SK-N-SH (cell line): Measurements from ENCODE around the gene LSM14B. TPM values are rescaled to one million over a fixed set of nuclear protein-coding genes. Genes with fewer than 3 reads are reported as not detected.

ENCODE experiments used
- CTCF ChIA-PET: fragments of 300-600, 350-600 bp; formaldehyde crosslinking; extraction: SDS; loops from one replicate; lab custom pipeline; 2021; lab: Yijun Ruan, JAX
- POLR2A ChIA-PET: fragments of 350-600 bp; sonication (Branson Sonifier 250); formaldehyde crosslinking; extraction: SDS; loops from one replicate; lab custom pipeline; 2020; ENCODE audit warnings: antibody characterized with exemption, inconsistent platforms; lab: Yijun Ruan, JAX
- DNase-seq: peaks from one replicate; pipeline ENCODE4 v3.0.0; 2012
- H2AFZ ChIP-seq: fragments of 200-600 bp; sonication (generic); 2 replicates; pipeline ENCODE4 v1.8.1; 2016; ENCODE audit warnings: antibody characterized with exemption, mild to moderate bottlenecking, low read depth
- H3F3A ChIP-seq: fragments of 200-600 bp; sonication (generic); replicated peaks from 2 replicates; pipeline ENCODE3; 2016; ENCODE audit warnings: antibody characterized with exemption, mild to moderate bottlenecking; ENCODE audit not compliant: insufficient read depth
- H3K27ac ChIP-seq, 2 experiments: fragments of 200-500 bp in 1 of 2; fragments of 200-600 bp in 1 of 2; sonication (Bioruptor generic) in 1 of 2; sonication (generic), shearing (Covaris generic) in 1 of 2; 2 replicates each; pipeline versions ENCODE4 v1.5.1 to v1.6.1; 2014 to 2016; ENCODE audit warnings: low read depth in 2 of 2, inconsistent platforms in 1 of 2, low read length in 1 of 2, mild to moderate bottlenecking in 1 of 2, mixed read lengths in 1 of 2
- H3K27me3 ChIP-seq: fragments of 200-600 bp; sonication (generic), shearing (Covaris generic); 2 replicates; pipeline ENCODE4 v1.6.1; 2016; ENCODE audit warnings: mixed run types; ENCODE audit not compliant: insufficient read depth
- H3K36me3 ChIP-seq, 2 experiments: fragments of 200-500 bp in 1 of 2; fragments of 200-600 bp in 1 of 2; sonication (Bioruptor generic) in 1 of 2; sonication (generic) in 1 of 2; replicated peaks in 1 of 2; 2 replicates each; pipeline versions ENCODE3 to v1.5.1; 2014 to 2016; ENCODE audit warnings: low read length in 1 of 2, mild to moderate bottlenecking in 1 of 2; ENCODE audit not compliant: insufficient read depth in 2 of 2, control insufficient read depth in 1 of 2
- H3K4me1 ChIP-seq, 2 experiments: fragments of 200-500 bp in 1 of 2; fragments of 200-600 bp in 1 of 2; sonication (Bioruptor generic) in 1 of 2; sonication (generic), shearing (Covaris generic) in 1 of 2; 2 replicates each; pipeline versions ENCODE4 v1.5.1 to v1.6.1; 2014 to 2016; ENCODE audit warnings: low read depth in 1 of 2, low read length in 1 of 2, mixed run types in 1 of 2; ENCODE audit not compliant: insufficient read depth in 2 of 2, control insufficient read depth in 1 of 2
- H3K4me2 ChIP-seq: fragments of 200-600 bp; sonication (generic), shearing (Covaris generic); 2 replicates; pipeline ENCODE4 v1.6.1; 2017; ENCODE audit warnings: mixed run types
- H3K4me3 ChIP-seq, 2 experiments: fragments of 200-500 bp in 1 of 2; fragments of 200-600 bp in 1 of 2; sonication (Bioruptor generic) in 1 of 2; sonication (generic), shearing (Covaris generic) in 1 of 2; 2 replicates each; pipeline versions ENCODE4 v1.5.1 to v1.8.1; 2014 to 2016; ENCODE audit warnings: low read depth in 2 of 2, inconsistent platforms in 1 of 2, low read length in 1 of 2, mild to moderate bottlenecking in 1 of 2, mixed read lengths in 1 of 2, moderate library complexity in 1 of 2
- H3K79me2 ChIP-seq: fragments of 200-600 bp; sonication (generic); 2 replicates; pipeline ENCODE4 v1.8.1; 2017; ENCODE audit warnings: mild to moderate bottlenecking; ENCODE audit not compliant: insufficient read depth
- H3K9ac ChIP-seq: fragments of 200-600 bp; sonication (generic); 2 replicates; pipeline ENCODE4 v1.6.1; 2017; ENCODE audit warnings: mixed run types
- H3K9me2 ChIP-seq: fragments of 200-600 bp; sonication (generic); 2 replicates; pipeline ENCODE4 v1.6.1; 2017; ENCODE audit warnings: mixed run types
- H3K9me3 ChIP-seq: fragments of 200-600 bp; sonication (generic); 2 replicates; pipeline ENCODE4 v1.6.1; 2017; ENCODE audit warnings: mixed run types, mild to moderate bottlenecking, moderate library complexity
- H4K20me1 ChIP-seq: fragments of 200-600 bp; sonication (generic); 2 replicates; pipeline ENCODE4 v1.6.1; 2017; ENCODE audit warnings: mild to moderate bottlenecking, mixed run types; ENCODE audit not compliant: insufficient read depth
- CHD2 ChIP-seq: fragments of 150-350 bp; IDR thresholded peaks from 2 replicates; pipeline ENCODE4 v1.6.1; 2018; ENCODE audit warnings: low read length; ENCODE audit not compliant: partially characterized antibody
- EP300 ChIP-seq, 2 experiments: IDR thresholded peaks; 2 replicates each; pipeline versions ENCODE4 v1.4.0 to v1.6.1; 2012; ENCODE audit warnings: borderline replicate concordance in 1 of 2, low read depth in 1 of 2, low read length in 1 of 2
- EZH2phosphoT487 ChIP-seq: fragments of 200-600 bp; sonication (generic); IDR thresholded peaks from 2 replicates; pipeline ENCODE4 v1.6.1; 2017; ENCODE audit warnings: low read depth, mixed run types, mild to moderate bottlenecking, antibody characterized with exemption, moderate library complexity, borderline replicate concordance
- GABPA ChIP-seq: IDR thresholded peaks from 2 replicates; pipeline ENCODE4 v1.4.0; 2012; ENCODE audit warnings: low read depth, mild to moderate bottlenecking
- JUND ChIP-seq: IDR thresholded peaks from 2 replicates; pipeline ENCODE4 v1.4.0; 2012
- POLR2AphosphoS5 ChIP-seq: IDR thresholded peaks from 2 replicates; pipeline ENCODE4 v1.6.1; 2012; ENCODE audit warnings: low read depth, low read length
- RCOR1 ChIP-seq: fragments of 150-350 bp; IDR thresholded peaks from 2 replicates; pipeline ENCODE4 v1.6.1; 2017; ENCODE audit warnings: antibody characterized with exemption, low read length
- RFX5 ChIP-seq: IDR thresholded peaks from 2 replicates; pipeline ENCODE4 v1.6.1; 2012; ENCODE audit warnings: mild to moderate bottlenecking, improper control_type of control experiment, low read length
- SMC3 ChIP-seq: IDR thresholded peaks from 2 replicates; pipeline ENCODE4 v1.6.1; 2012; ENCODE audit warnings: low read depth, low read length, improper control_type of control experiment
- WGBS: methylation state at CpG from one replicate; pipeline ENCODE4 v1.1.6; 2017; ENCODE audit warnings: low lambda C conversion rate; 5-methylcytosine and 5-hydroxymethylcytosine counted together
- polyA plus RNA-seq, 3 experiments: library from polyadenylated mRNA; depleted of rRNA; stranded (reverse); fragments of >200 nt; gene quantifications; 2 replicates each; pipeline ENCODE4 v1.2.3, GENCODE V29; 2012
- TF ChIP-seq, protein P1 (sequence below): IDR thresholded peaks from 2 replicates; pipeline ENCODE4 v1.4.0; 2012; ENCODE audit warnings: low read depth
- TF ChIP-seq, protein P2 (sequence below): fragments of 200-600 bp; sonication (generic); IDR thresholded peaks from 2 replicates; pipeline ENCODE4 v1.6.1; 2017; ENCODE audit warnings: antibody characterized with exemption, mild to moderate bottlenecking, moderate library complexity
- TF ChIP-seq, protein P3 (sequence below): fragments of 150-350 bp; IDR thresholded peaks from 2 replicates; pipeline ENCODE4 v1.6.1; 2016; ENCODE audit warnings: mild to moderate bottlenecking, low read depth, low read length
- TF ChIP-seq, protein P4 (sequence below): IDR thresholded peaks from 2 replicates; pipeline ENCODE4 v1.4.0; 2012; ENCODE audit warnings: low read depth, borderline replicate concordance

Gene LSM14B
- polyA plus RNA-seq, 1 of the 3 experiments (the other 2 are of a cell fraction): 64.6 TPM

DNA sequence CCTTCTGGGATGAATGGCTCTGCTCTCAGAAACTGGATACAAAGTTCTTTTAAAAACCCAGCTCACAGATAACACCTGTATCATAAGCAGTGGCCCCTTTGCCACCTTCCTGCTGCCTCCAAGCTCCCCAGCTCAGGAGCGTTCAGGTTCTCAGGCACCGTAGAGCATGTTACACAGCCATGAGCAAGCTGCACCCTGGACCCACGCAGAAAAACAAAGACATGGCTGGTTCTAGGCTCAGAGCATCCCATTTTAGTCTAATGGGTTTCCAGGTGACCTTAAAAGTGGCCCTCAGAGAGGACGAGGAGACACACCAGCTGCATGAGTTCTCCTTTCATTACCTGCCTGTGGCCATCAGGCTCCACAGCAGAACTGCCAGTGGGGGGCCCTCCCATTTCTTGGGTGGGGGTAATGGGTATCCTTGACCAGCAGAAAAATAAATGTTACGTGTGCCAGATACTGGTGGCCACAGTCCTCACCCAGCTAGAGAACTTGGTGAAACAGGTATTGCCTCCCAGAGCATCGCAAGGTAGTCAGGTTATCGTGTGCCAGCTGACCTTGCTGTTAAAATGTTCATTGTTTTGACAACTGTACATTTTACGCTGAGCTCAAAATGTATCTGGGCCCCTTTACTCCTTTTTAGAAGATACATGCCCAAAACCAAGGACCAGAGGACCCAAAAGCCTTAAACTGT, 13.4 kb downstream of the LSM14B start:
- WGBS: 95% methylated on average over 8 of the region's 8 CpGs

DNA sequence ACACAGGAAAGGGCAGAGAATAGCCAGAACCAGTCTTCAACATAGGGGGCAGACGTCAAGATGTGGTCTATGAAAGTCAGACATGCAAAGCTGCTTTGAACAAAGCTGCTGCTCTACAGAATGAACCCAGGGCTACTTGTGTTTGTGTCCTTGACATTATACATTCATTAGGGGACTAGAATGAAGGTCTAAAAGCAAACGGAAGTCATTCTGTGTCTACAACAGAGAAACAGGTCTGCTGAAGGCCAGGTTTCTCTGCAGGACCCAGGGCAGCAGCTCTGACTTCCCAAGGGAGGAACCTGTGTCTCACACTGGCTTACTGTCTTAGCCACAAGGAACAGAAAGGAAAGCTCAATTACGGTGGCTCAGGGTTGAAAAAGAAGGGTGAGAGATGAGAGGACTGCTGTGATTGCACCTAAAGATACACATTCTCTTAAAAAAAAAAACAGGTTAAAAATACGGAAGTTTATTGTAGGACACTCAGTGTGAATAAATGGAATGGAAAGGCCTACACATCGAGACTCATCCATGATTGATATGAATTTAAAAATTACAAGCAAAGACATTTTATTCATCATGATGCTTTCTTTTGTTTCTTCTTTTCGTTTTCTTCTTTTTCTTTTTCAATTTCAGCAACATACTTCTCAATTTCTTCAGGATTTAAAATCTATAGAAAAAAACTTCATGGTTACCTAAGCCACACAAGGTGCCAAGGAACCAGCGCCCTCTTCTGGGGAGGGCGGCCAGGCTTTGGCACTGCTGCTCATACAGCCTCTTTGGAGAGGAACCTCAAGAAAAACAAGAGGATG, 14.2 kb downstream of the LSM14B start:
- no peak overlapping the region for H2AFZ ChIP-seq
- no peaks in the 10 kb centered on the region for H3K9me3 ChIP-seq
- no peaks in the 10 kb centered on the region for H3K27me3 ChIP-seq
- peaks cover 57 to 84% of the 10 kb centered on the region in 2 experiments for H3K36me3 ChIP-seq
- peaks cover 43% of the 10 kb centered on the region for H3K79me2 ChIP-seq
- peaks cover 73% of the 10 kb centered on the region for H4K20me1 ChIP-seq
- no peak overlapping the region for H3K9ac ChIP-seq
- CTCF ChIA-PET: interaction anchor here (0.6 to 11.1 kb wide), 20 partner anchors 8 to 266 kb away, joined by 3 to 130 read pairs (median 4); no protein-coding TSS in a partner anchor
- H3K4me2 ChIP-seq: no peak overlapping the region
- peaks cover 37% of the 10 kb centered on the region for H3F3A ChIP-seq
- POLR2A ChIA-PET: interaction anchor here (1.4 to 1.5 kb wide), 2 partner anchors 15 to 126 kb away, joined by 5 to 6 read pairs; no protein-coding TSS in a partner anchor
- DNase-seq: peak; percentile 78
- no peaks in the 10 kb centered on the region for H3K9me2 ChIP-seq
- peak overlapping the region in 1 of 2 experiments; percentile 3; a peak in 1 of 4 replicates for H3K27ac ChIP-seq
- no peak overlapping the region; a peak in 1 of 4 replicates for H3K4me3 ChIP-seq
- WGBS: 61% methylated on average over 8 of the region's 8 CpGs
- H3K4me1 ChIP-seq: peaks cover 5 to 9% of the 10 kb centered on the region in 2 experiments; a peak in 3 of 4 replicates
- TF ChIP-seq POLR2AphosphoS5: no peak
- TF ChIP-seq, protein P1, sequence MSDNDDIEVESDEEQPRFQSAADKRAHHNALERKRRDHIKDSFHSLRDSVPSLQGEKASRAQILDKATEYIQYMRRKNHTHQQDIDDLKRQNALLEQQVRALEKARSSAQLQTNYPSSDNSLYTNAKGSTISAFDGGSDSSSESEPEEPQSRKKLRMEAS: no peak
- no peak for TF ChIP-seq EP300 (IDR thresholded peaks at IDR 0.05; ENCODE audit: borderline replicate concordance in 1 of 2, low read depth in 1 of 2, low read length in 1 of 2)
- TF ChIP-seq, protein P2, sequence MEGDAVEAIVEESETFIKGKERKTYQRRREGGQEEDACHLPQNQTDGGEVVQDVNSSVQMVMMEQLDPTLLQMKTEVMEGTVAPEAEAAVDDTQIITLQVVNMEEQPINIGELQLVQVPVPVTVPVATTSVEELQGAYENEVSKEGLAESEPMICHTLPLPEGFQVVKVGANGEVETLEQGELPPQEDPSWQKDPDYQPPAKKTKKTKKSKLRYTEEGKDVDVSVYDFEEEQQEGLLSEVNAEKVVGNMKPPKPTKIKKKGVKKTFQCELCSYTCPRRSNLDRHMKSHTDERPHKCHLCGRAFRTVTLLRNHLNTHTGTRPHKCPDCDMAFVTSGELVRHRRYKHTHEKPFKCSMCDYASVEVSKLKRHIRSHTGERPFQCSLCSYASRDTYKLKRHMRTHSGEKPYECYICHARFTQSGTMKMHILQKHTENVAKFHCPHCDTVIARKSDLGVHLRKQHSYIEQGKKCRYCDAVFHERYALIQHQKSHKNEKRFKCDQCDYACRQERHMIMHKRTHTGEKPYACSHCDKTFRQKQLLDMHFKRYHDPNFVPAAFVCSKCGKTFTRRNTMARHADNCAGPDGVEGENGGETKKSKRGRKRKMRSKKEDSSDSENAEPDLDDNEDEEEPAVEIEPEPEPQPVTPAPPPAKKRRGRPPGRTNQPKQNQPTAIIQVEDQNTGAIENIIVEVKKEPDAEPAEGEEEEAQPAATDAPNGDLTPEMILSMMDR: peak; percentile 96
- no peak for TF ChIP-seq RFX5
- TF ChIP-seq RCOR1: no peak
- peak; percentile 74 for TF ChIP-seq SMC3
- no peak for TF ChIP-seq EZH2phosphoT487
- TF ChIP-seq CHD2: no peak
- TF ChIP-seq, protein P3, sequence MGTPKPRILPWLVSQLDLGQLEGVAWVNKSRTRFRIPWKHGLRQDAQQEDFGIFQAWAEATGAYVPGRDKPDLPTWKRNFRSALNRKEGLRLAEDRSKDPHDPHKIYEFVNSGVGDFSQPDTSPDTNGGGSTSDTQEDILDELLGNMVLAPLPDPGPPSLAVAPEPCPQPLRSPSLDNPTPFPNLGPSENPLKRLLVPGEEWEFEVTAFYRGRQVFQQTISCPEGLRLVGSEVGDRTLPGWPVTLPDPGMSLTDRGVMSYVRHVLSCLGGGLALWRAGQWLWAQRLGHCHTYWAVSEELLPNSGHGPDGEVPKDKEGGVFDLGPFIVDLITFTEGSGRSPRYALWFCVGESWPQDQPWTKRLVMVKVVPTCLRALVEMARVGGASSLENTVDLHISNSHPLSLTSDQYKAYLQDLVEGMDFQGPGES: no peak
- no peak for TF ChIP-seq GABPA
- TF ChIP-seq, protein P4, sequence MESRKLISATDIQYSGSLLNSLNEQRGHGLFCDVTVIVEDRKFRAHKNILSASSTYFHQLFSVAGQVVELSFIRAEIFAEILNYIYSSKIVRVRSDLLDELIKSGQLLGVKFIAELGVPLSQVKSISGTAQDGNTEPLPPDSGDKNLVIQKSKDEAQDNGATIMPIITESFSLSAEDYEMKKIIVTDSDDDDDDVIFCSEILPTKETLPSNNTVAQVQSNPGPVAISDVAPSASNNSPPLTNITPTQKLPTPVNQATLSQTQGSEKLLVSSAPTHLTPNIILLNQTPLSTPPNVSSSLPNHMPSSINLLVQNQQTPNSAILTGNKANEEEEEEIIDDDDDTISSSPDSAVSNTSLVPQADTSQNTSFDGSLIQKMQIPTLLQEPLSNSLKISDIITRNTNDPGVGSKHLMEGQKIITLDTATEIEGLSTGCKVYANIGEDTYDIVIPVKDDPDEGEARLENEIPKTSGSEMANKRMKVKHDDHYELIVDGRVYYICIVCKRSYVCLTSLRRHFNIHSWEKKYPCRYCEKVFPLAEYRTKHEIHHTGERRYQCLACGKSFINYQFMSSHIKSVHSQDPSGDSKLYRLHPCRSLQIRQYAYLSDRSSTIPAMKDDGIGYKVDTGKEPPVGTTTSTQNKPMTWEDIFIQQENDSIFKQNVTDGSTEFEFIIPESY: no peak

More for the DNA sequence above, 13.4 kb downstream of the LSM14B start:
- H3K79me2 ChIP-seq: peaks cover 35% of the 10 kb centered on the region
- no peak overlapping the region for H3K4me2 ChIP-seq
- no peak overlapping the region for H2AFZ ChIP-seq
- TF ChIP-seq JUND: 0 out of 2 replicates have a peak, but pooled peaks have one; percentile 0
- TF ChIP-seq, protein P4: no peak
- no peak overlapping the region for H3K9ac ChIP-seq
- DNase-seq: no peak
- CTCF ChIA-PET: interaction anchor here (0.6 to 11.1 kb wide), 20 partner anchors 8 to 265 kb away, joined by 3 to 130 read pairs (median 4); no protein-coding TSS in a partner anchor
- H3K9me3 ChIP-seq: no peaks in the 10 kb centered on the region
- H3K4me1 ChIP-seq: peaks cover 3% of the 10 kb centered on the region in 2 experiments; a peak in 2 of 4 replicates
- H3K27me3 ChIP-seq: no peaks in the 10 kb centered on the region
- H3K4me3 ChIP-seq: no peak overlapping the region
- H4K20me1 ChIP-seq: peaks cover 66% of the 10 kb centered on the region
- 0 out of 4 replicates have a peak overlapping the region, but pooled peaks of 1 of the 2 experiments have one; percentile 3 for H3K27ac ChIP-seq
- peaks cover 57 to 91% of the 10 kb centered on the region in 2 experiments for H3K36me3 ChIP-seq
- H3K9me2 ChIP-seq: no peaks in the 10 kb centered on the region
- POLR2A ChIA-PET: interaction anchor here (1.5 kb wide), 1 partner anchor 125 kb away, joined by 6 read pairs; no protein-coding TSS in a partner anchor
- H3F3A ChIP-seq: peaks cover 37% of the 10 kb centered on the region
